Thymus (tissue), 11 donors: ENCODE data around the gene CHIT1. TPM values are rescaled to one million over a fixed set of nuclear protein-coding genes. Genes with fewer than 3 reads are reported as not detected.

Experiments
- DNase-seq, 9 donors: peaks; one replicate each; pipeline ENCODE4 v3.0.0-alpha.2; 2013; ENCODE audit warnings: low spot score in 9 of 9, low read depth in 6 of 9, missing footprints in 1 of 9
- H3K27ac ChIP-seq, 2 donors: one replicate each; pipeline ENCODE4 v1.5.1; 2013; ENCODE audit warnings: control low read depth in 1 of 2, low read depth in 1 of 2, low read length in 1 of 2, mild to moderate bottlenecking in 1 of 2, moderate library complexity in 1 of 2
- H3K27me3 ChIP-seq, 2 donors: one replicate each; pipeline ENCODE4 v1.5.1; 2013; ENCODE audit warnings: low read length in 1 of 2; ENCODE audit not compliant: control insufficient read depth in 2 of 2, insufficient read depth in 1 of 2
- H3K36me3 ChIP-seq, 2 donors: one replicate each; pipeline ENCODE4 v1.5.1; 2013; ENCODE audit warnings: low read length in 1 of 2, mild to moderate bottlenecking in 1 of 2, moderate library complexity in 1 of 2; ENCODE audit not compliant: control insufficient read depth in 2 of 2, insufficient read depth in 2 of 2
- H3K4me1 ChIP-seq, 2 donors: one replicate each; pipeline ENCODE4 v1.5.1; 2013; ENCODE audit warnings: low read length in 2 of 2; ENCODE audit not compliant: control insufficient read depth in 2 of 2, insufficient read depth in 2 of 2
- H3K4me3 ChIP-seq, 2 donors: one replicate each; pipeline ENCODE4 v1.5.1; 2013; ENCODE audit warnings: low read length in 2 of 2, control low read depth in 1 of 2, mild to moderate bottlenecking in 1 of 2
- H3K9me3 ChIP-seq, 2 donors: one replicate each; pipeline ENCODE4 v1.5.1; 2013; ENCODE audit warnings: low read length in 1 of 2, mild to moderate bottlenecking in 1 of 2; ENCODE audit not compliant: control insufficient read depth in 2 of 2, insufficient read depth in 1 of 2
- WGBS: extraction: QIAGEN DNeasy Blood & Tissue Kit; methylation state at CpG from one replicate; pipeline ENCODE4 v1.1.7; 2013; 5-methylcytosine and 5-hydroxymethylcytosine counted together
- polyA plus RNA-seq: library from polyadenylated mRNA; stranded (reverse); fragments of 200-250 nt; gene quantifications from one replicate; pipeline ENCODE4 v1.2.3, GENCODE V29; 2013
- total RNA-seq: library from RNA; stranded (reverse); fragments of 120-200 nt; gene quantifications from one replicate; pipeline ENCODE4 v1.2.4, GENCODE V29; 2013
- donor health status: healthy.

Gene CHIT1
- total and polyA plus RNA-seq, 2 donors, result 6.2 to 36.0 TPM

- Histone ChIP-seq H3K4me1 (peaks cover 0 to 4% of the 10 kb centered on the region in 2 donors), H3K4me3 (no peak overlapping the region), H3K36me3 (no peaks in the 10 kb centered on the region), H3K9me3 (no peaks in the 10 kb centered on the region), H3K27me3 (peaks cover 0 to 13% of the 10 kb centered on the region in 2 donors), H3K27ac (no peak overlapping the region)
- 93% methylated on average over 4 of the region's 4 CpGs for WGBS
- DNase-seq, result no peak
Measured at GRCh38 chr1:203184467-203184866, 45.0 kb downstream of the CHIT1 start.

- no peaks in the 10 kb centered on the region for H3K9me3 ChIP-seq
- no peaks in the 10 kb centered on the region for H3K36me3 ChIP-seq
- no peak overlapping the region for H3K27ac ChIP-seq
- no peak for DNase-seq
- no peak overlapping the region for H3K4me3 ChIP-seq
- peaks cover 0 to 4% of the 10 kb centered on the region in 2 donors for H3K4me1 ChIP-seq
- WGBS, result 96% methylated on average over 2 of the region's 2 CpGs
- peaks cover 0 to 11% of the 10 kb centered on the region in 2 donors for H3K27me3 ChIP-seq
Measured at GRCh38 chr1:203183828-203184227, 45.6 kb downstream of the CHIT1 start.

- H3K27ac ChIP-seq, result no peak overlapping the region
- no peak overlapping the region for H3K4me3 ChIP-seq
- DNase-seq, result no peak
- no peaks in the 10 kb centered on the region for H3K36me3 ChIP-seq
- 98% methylated on average over 7 of the region's 7 CpGs for WGBS
- H3K27me3 ChIP-seq, result peaks cover 0 to 11% of the 10 kb centered on the region in 2 donors
- H3K4me1 ChIP-seq, result peaks cover 0 to 4% of the 10 kb centered on the region in 2 donors
- no peaks in the 10 kb centered on the region for H3K9me3 ChIP-seq
Measured at GRCh38 chr1:203182387-203182953, 47.0 kb downstream of the CHIT1 start.

GRCh38 chr1:203181586-203182386, 47.7 kb downstream of the CHIT1 start:
- H3K27ac ChIP-seq, result no peak overlapping the region
- H3K36me3 ChIP-seq, result no peaks in the 10 kb centered on the region
- DNase-seq, result no peak
- peaks cover 0 to 8% of the 10 kb centered on the region in 2 donors for H3K27me3 ChIP-seq
- no peak overlapping the region for H3K4me3 ChIP-seq
- 81% methylated on average over 10 of the region's 10 CpGs for WGBS
- peaks cover 0 to 4% of the 10 kb centered on the region in 2 donors for H3K4me1 ChIP-seq
- H3K9me3 ChIP-seq, result no peaks in the 10 kb centered on the region

- no peak for DNase-seq
- no peaks in the 10 kb centered on the region for H3K9me3 ChIP-seq
- H3K27ac ChIP-seq, result no peak overlapping the region
- peaks cover 0 to 3% of the 10 kb centered on the region in 2 donors for H3K27me3 ChIP-seq
- no peaks in the 10 kb centered on the region for H3K36me3 ChIP-seq
- H3K4me1 ChIP-seq, result no peaks in the 10 kb centered on the region
- H3K4me3 ChIP-seq, result no peak overlapping the region
- WGBS, result 88% methylated on average over 11 of the region's 11 CpGs
Measured at GRCh38 chr1:203180611-203181330, 48.7 kb downstream of the CHIT1 start.

GRCh38 chr1:203179667-203180005, 49.8 kb downstream of the CHIT1 start:
- H3K27ac ChIP-seq, result no peak overlapping the region
- no peaks in the 10 kb centered on the region for H3K36me3 ChIP-seq
- 96% methylated on average over 10 of the region's 10 CpGs for WGBS
- no peaks in the 10 kb centered on the region for H3K4me1 ChIP-seq
- peaks cover 0 to 3% of the 10 kb centered on the region in 2 donors for H3K27me3 ChIP-seq
- no peak overlapping the region for H3K4me3 ChIP-seq
- no peak for DNase-seq
- H3K9me3 ChIP-seq, result no peaks in the 10 kb centered on the region

- Histone ChIP-seq H3K9me3 (no peaks in the 10 kb centered on the region), H3K4me3 (no peak overlapping the region), H3K36me3 (no peaks in the 10 kb centered on the region), H3K4me1 (no peaks in the 10 kb centered on the region), H3K27ac (no peak overlapping the region), H3K27me3 (peaks cover 0 to 3% of the 10 kb centered on the region in 2 donors)
- WGBS, result 97% methylated on average over 14 of the region's 14 CpGs
- no peak for DNase-seq
Measured at GRCh38 chr1:203178821-203179666, 50.4 kb downstream of the CHIT1 start.

GRCh38 chr1:203178083-203178482, 51.4 kb downstream of the CHIT1 start:
- Histone ChIP-seq H3K27me3 (peaks cover 0 to 3% of the 10 kb centered on the region in 2 donors), H3K4me3 (no peak overlapping the region), H3K9me3 (no peaks in the 10 kb centered on the region), H3K36me3 (no peaks in the 10 kb centered on the region), H3K4me1 (no peaks in the 10 kb centered on the region), H3K27ac (no peak overlapping the region)
- DNase-seq, result no peak
- 88% methylated on average over 5 of the region's 5 CpGs for WGBS
